SU-DHL-6 (cell line): Measurements from ENCODE around the gene COL23A1.

Experiments used
- H2AFZ ChIP-seq: fragments of 200-600 bp; sonication (generic); 2 replicates; pipeline ENCODE4 v1.6.1; 2014; ENCODE audit warnings: low read depth, mild to moderate bottlenecking, moderate library complexity, mixed read lengths, antibody characterized with exemption, low read length; ENCODE audit not compliant: severe bottlenecking
- H3F3A ChIP-seq: fragments of 200-600 bp; shearing (Covaris generic); 2 replicates; pipeline ENCODE4 v1.6.0; 2016; ENCODE audit warnings: antibody characterized with exemption, mild to moderate bottlenecking; ENCODE audit not compliant: insufficient read depth
- H3K27ac ChIP-seq: fragments of 200-600 bp; sonication (generic); 2 replicates; pipeline ENCODE4 v1.5.1; 2016; ENCODE audit warnings: low read depth, mild to moderate bottlenecking, low read length, moderate library complexity, mixed read lengths
- H3K27me3 ChIP-seq: fragments of 200-600 bp; sonication (generic), shearing (Covaris generic); 2 replicates; pipeline ENCODE4 v1.6.0; 2014; ENCODE audit warnings: mild to moderate bottlenecking, low read length
- H3K36me3 ChIP-seq: fragments of 200-600 bp; sonication (generic); 2 replicates; pipeline ENCODE4 v1.6.1; 2014; ENCODE audit warnings: mild to moderate bottlenecking, low read length, mixed read lengths
- H3K4me2 ChIP-seq: fragments of 300-600, 200-600 bp; shearing (Covaris generic), sonication (generic); 2 replicates; pipeline ENCODE4 v1.6.0; 2014; ENCODE audit warnings: low read length, low read depth, mild to moderate bottlenecking; ENCODE audit not compliant: poor library complexity, severe bottlenecking
- H3K4me3 ChIP-seq: fragments of 200-600 bp; sonication (generic); 2 replicates; pipeline ENCODE4 v1.5.1; 2014; ENCODE audit warnings: antibody characterized with exemption, low read length, mild to moderate bottlenecking, mixed read lengths; ENCODE audit not compliant: insufficient read depth, poor library complexity, severe bottlenecking
- H3K79me2 ChIP-seq: fragments of 200-600 bp; sonication (generic); 2 replicates; pipeline ENCODE4 v1.6.1; 2014; ENCODE audit warnings: mild to moderate bottlenecking, low read length, moderate library complexity; ENCODE audit not compliant: insufficient read depth
- H3K9ac ChIP-seq: fragments of 200-600 bp; sonication (generic); 2 replicates; pipeline ENCODE4 v1.7.0; 2014; ENCODE audit warnings: mild to moderate bottlenecking, low read length
- H3K9me2 ChIP-seq: fragments of 200-600 bp; sonication (generic); replicated peaks from 2 replicates; pipeline ENCODE4 v1.6.1; 2014; ENCODE audit warnings: low read length; ENCODE audit not compliant: insufficient read depth
- H3K9me3 ChIP-seq: fragments of 200-600 bp; sonication (generic); 2 replicates; pipeline ENCODE4 v1.6.1; 2014; ENCODE audit warnings: low read length, mixed read lengths; ENCODE audit not compliant: insufficient read depth
- H4K20me1 ChIP-seq: fragments of 200-600 bp; sonication (generic); 2 replicates; pipeline ENCODE4 v1.6.1; 2014; ENCODE audit warnings: low read depth, mild to moderate bottlenecking, antibody characterized with exemption, low read length, moderate library complexity, mixed read lengths
- EZH2phosphoT487 ChIP-seq: fragments of 200-600 bp; sonication (generic), shearing (Covaris generic); conservative IDR thresholded peaks from 2 replicates; pipeline ENCODE4 v1.6.1; 2018; ENCODE audit warnings: mild to moderate bottlenecking, antibody characterized with exemption, low read length, moderate library complexity, mixed read lengths
- TF ChIP-seq, protein P1 (sequence below): fragments of 200-600 bp; sonication (generic); IDR thresholded peaks from one replicate; pipeline ENCODE4 v1.5.1; 2017; ENCODE audit warnings: antibody characterized with exemption, mild to moderate bottlenecking, low read length, moderate library complexity; ENCODE audit not compliant: insufficient read depth, poor library complexity, severe bottlenecking

Gene COL23A1

DNA sequence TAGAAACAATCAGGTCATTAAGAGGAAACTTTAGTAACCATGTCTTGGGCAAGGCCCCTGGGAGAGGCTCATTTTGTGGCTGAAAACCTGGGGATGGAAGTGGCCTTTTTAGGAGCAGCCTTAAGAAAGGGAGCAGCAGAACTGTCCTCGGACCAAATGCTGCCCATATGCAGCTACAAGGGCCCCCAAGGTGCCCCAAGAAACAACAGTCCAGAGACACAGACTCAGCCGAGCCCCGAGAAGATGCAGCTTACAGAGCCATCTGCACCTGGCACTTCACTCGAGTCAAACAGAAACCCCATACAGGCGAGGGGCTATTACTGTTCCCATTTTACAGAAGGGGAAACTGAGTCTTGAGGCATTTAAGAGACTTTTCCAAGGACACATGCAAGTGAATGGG is 58.0 kb downstream of the COL23A1 start:
- no peaks in the 10 kb centered on the region for H3K27me3 ChIP-seq
- no peak overlapping the region for H2AFZ ChIP-seq
- no peaks in the 10 kb centered on the region for H4K20me1 ChIP-seq
- no peak overlapping the region for H3K27ac ChIP-seq
- H3K79me2 ChIP-seq = no peaks in the 10 kb centered on the region
- H3K4me3 ChIP-seq = no peak overlapping the region
- H3K4me2 ChIP-seq = no peak overlapping the region
- no peaks in the 10 kb centered on the region for H3K9me3 ChIP-seq
- no peaks in the 10 kb centered on the region for H3K9me2 ChIP-seq
- TF ChIP-seq, protein P1, sequence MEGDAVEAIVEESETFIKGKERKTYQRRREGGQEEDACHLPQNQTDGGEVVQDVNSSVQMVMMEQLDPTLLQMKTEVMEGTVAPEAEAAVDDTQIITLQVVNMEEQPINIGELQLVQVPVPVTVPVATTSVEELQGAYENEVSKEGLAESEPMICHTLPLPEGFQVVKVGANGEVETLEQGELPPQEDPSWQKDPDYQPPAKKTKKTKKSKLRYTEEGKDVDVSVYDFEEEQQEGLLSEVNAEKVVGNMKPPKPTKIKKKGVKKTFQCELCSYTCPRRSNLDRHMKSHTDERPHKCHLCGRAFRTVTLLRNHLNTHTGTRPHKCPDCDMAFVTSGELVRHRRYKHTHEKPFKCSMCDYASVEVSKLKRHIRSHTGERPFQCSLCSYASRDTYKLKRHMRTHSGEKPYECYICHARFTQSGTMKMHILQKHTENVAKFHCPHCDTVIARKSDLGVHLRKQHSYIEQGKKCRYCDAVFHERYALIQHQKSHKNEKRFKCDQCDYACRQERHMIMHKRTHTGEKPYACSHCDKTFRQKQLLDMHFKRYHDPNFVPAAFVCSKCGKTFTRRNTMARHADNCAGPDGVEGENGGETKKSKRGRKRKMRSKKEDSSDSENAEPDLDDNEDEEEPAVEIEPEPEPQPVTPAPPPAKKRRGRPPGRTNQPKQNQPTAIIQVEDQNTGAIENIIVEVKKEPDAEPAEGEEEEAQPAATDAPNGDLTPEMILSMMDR = no peak
- no peak for TF ChIP-seq EZH2phosphoT487
- H3K36me3 ChIP-seq = no peaks in the 10 kb centered on the region
- no peaks in the 10 kb centered on the region for H3F3A ChIP-seq
- H3K9ac ChIP-seq = no peak overlapping the region

DNA sequence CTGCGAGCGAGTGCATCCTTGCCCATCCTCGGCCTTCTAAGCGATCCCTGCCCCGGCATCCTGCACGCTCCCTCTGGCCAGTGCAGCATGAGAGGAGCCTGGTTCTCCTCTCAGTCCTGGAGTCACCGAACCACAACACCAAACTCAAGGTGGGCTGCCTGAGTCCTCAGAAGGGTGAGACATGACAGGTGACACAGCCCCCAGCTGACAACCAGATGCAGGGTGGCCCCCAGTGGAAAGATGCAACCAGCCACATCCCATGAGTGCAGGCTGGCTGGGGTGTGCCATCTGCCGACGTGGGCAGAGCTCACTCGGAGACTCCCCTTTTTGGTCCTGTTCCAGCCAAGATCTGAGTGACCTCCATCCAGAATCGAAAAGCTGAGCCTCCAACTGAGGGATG is 58.4 kb downstream of the COL23A1 start:
- H3K9ac ChIP-seq = no peak overlapping the region
- H3K36me3 ChIP-seq = no peaks in the 10 kb centered on the region
- no peaks in the 10 kb centered on the region for H3K9me2 ChIP-seq
- H3K9me3 ChIP-seq = no peaks in the 10 kb centered on the region
- H3K4me2 ChIP-seq = no peak overlapping the region
- H3K79me2 ChIP-seq = no peaks in the 10 kb centered on the region
- H2AFZ ChIP-seq = no peak overlapping the region
- H3K27me3 ChIP-seq = no peaks in the 10 kb centered on the region
- H4K20me1 ChIP-seq = no peaks in the 10 kb centered on the region
- no peaks in the 10 kb centered on the region for H3F3A ChIP-seq
- no peak overlapping the region for H3K27ac ChIP-seq
- no peak for TF ChIP-seq EZH2phosphoT487
- TF ChIP-seq, protein P1 = no peak
- no peak overlapping the region for H3K4me3 ChIP-seq

DNA sequence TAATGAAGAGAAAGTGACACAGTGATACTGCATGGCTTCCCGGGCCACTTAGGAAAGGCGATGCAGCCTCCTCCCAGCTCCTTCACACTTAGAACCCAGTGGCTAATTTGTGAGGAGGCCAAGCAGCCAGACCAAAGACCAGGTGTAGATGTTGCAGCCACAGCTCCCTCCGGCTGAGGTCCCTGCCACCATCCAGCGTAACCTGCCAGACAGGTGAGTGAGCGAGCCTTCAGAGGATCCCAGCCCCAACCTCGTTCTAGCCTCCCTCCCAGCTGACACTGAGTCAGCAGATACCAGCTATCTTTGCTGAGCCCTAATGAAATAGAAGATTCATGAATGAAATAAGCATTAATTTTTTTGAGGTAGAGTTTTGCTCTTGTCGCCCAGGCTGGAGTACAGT is 59.7 kb downstream of the COL23A1 start:
- TF ChIP-seq, protein P1 = no peak
- no peak for TF ChIP-seq EZH2phosphoT487
- Histone ChIP-seq H2AFZ (no peak overlapping the region), H3K4me2 (no peak overlapping the region), H4K20me1 (no peaks in the 10 kb centered on the region), H3K79me2 (no peaks in the 10 kb centered on the region), H3K9ac (no peak overlapping the region), H3K4me3 (no peak overlapping the region), H3K36me3 (no peaks in the 10 kb centered on the region), H3F3A (no peaks in the 10 kb centered on the region), H3K27me3 (no peaks in the 10 kb centered on the region), H3K9me3 (no peaks in the 10 kb centered on the region), H3K9me2 (no peaks in the 10 kb centered on the region), H3K27ac (no peak overlapping the region)
